Measurements from ENCODE around the gene PLPPR1. TPM values are rescaled to one million over a fixed set of nuclear protein-coding genes. Genes with fewer than 3 reads are reported as not detected.

The PLPPR1 gene
- total RNA-seq, 3 donors from 2014 or later: 0.31 to 1.9 (median 0.38) TPM

DNA sequence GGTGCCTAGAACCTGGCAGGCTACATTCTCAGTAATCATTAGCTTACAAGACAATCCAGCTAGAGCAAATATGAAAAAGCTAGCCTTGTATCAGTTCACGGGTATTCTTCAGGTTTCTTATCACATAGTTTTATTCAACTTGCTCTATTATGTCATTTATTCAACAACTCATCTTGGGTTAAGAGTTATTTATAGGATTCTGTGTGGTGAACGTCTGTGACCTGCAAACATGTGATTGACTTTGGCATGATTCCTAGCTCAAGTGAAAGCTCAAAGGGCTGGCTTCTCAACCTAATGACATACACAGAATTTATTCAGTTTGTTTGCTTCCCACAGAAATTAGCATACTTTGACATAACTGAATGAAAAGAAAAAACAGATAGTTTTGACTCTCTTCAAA lies 173.1 kb downstream of the PLPPR1 start:
- Histone ChIP-seq H3K9me3 (no peaks in the 10 kb centered on the region), H3K36me3 (ENCODE audit: low read depth) (no peaks in the 10 kb centered on the region), H3K4me3 (no peak overlapping the region), H3K4me1 (ENCODE audit: low read depth) (no peaks in the 10 kb centered on the region)
- DNase-seq: no peak
- TF ChIP-seq CTCF (IDR thresholded peaks at IDR 0.05): no peak
- no peak for ATAC-seq
- intact Hi-C loops (cut with DNase I, micrococcal nuclease): no loop called here

GRCh38 chr9:101209670-101210069 lies 181.1 kb downstream of the PLPPR1 start:
- DNase-seq: no peak
- intact Hi-C loops (cut with DNase I, micrococcal nuclease): no loop called here
- Histone ChIP-seq H3K4me3 (no peak overlapping the region), H3K4me1 (ENCODE audit: low read depth) (no peaks in the 10 kb centered on the region), H3K36me3 (ENCODE audit: low read depth) (no peaks in the 10 kb centered on the region), H3K9me3 (no peaks in the 10 kb centered on the region)
- no peak for ATAC-seq
- TF ChIP-seq CTCF (IDR thresholded peaks at IDR 0.05): no peak

DNA sequence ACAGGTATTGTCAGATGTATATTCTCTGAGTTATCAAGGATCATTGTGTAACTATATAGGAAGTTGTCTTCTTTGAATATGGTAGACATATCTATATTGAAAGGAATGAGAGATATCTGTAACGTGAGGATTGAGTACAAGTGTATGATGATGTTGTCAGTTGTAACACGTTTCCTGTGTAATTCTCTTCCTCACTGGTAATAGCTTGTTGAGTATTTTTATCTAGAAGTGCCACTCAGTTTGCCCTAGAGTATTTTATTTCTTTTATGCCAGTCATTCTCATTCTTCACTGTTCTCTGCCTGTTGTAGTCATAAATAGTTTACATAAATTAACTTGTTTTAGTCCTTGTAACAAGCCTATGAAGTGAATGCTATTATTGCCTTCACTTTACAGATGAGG lies 184.1 kb downstream of the PLPPR1 start:
- no peak overlapping the region for H3K4me3 ChIP-seq
- ATAC-seq: no peak
- intact Hi-C loops (cut with DNase I, micrococcal nuclease): no loop called here
- H3K36me3 ChIP-seq (ENCODE audit: low read depth): no peaks in the 10 kb centered on the region
- no peak for DNase-seq
- H3K9me3 ChIP-seq: no peaks in the 10 kb centered on the region
- no peak for TF ChIP-seq CTCF (IDR thresholded peaks at IDR 0.05)
- H3K4me1 ChIP-seq (ENCODE audit: low read depth): no peaks in the 10 kb centered on the region

GRCh38 chr9:101219030-101219429 lies 190.5 kb downstream of the PLPPR1 start:
- no peak for DNase-seq
- no peaks in the 10 kb centered on the region for H3K36me3 ChIP-seq (ENCODE audit: low read depth)
- intact Hi-C loops (cut with DNase I, micrococcal nuclease): no loop called here
- H3K9me3 ChIP-seq: no peaks in the 10 kb centered on the region
- no peak overlapping the region for H3K4me3 ChIP-seq
- TF ChIP-seq CTCF (IDR thresholded peaks at IDR 0.05): no peak
- H3K4me1 ChIP-seq (ENCODE audit: low read depth): no peaks in the 10 kb centered on the region
- ATAC-seq: no peak

DNA sequence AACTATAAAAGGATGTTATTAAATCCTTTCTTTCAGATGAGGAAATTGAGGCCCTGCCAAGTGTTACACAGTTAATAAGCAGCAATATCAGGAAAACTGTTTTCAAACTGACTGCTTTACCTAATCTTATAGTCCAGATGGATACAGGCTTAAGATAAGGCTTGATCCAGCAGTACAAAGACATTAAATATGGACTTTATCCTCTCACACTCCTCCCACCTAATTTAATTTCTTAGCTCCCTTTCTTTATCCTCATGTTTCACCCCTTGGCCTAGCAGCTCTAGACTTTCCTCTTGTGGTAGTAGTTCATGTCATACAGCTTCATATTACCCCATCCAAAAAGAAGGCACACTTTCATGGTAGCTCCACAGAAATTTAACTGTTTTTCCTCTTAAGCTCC lies 191.8 kb downstream of the PLPPR1 start:
- intact Hi-C loops (cut with DNase I, micrococcal nuclease): no loop called here
- H3K4me1 ChIP-seq (ENCODE audit: low read depth): no peaks in the 10 kb centered on the region
- ATAC-seq: peak; percentile 50
- H3K9me3 ChIP-seq: no peaks in the 10 kb centered on the region
- TF ChIP-seq CTCF (IDR thresholded peaks at IDR 0.05): no peak
- no peak for DNase-seq
- H3K4me3 ChIP-seq: no peak overlapping the region
- no peaks in the 10 kb centered on the region for H3K36me3 ChIP-seq (ENCODE audit: low read depth)

DNA sequence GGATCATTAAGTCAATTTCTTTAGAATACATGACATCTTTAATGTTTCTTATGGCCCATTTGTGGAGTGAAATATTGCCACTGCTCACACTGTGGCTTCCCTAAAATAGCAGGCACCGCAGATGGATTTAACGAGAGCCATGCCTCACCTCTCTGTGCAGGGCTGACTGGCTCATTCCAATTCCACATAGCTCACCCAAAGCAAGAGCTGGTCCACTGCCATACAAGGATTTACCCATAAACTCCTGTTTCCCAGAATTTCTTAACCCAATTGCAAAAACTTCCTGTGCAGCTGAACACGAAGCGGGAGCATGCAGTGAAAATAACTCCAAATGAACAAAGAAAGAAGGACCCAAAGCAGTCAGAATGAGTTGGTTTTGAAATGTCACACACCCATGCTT lies 196.7 kb downstream of the PLPPR1 start:
- no peak for ATAC-seq
- intact Hi-C loops (cut with DNase I, micrococcal nuclease): no loop called here
- Histone ChIP-seq H3K4me1 (ENCODE audit: low read depth) (no peaks in the 10 kb centered on the region), H3K36me3 (ENCODE audit: low read depth) (no peaks in the 10 kb centered on the region), H3K9me3 (no peaks in the 10 kb centered on the region), H3K4me3 (no peak overlapping the region)
- no peak for TF ChIP-seq CTCF (IDR thresholded peaks at IDR 0.05)
- no peak for DNase-seq
